Stimulated activated effector memory CD8-positive, alpha-beta T cell treated with anti-CD3 and anti-CD28 coated beads, Interleukin-12 subunit alpha, Interleukin-12 subunit beta, amount 100 ng/mL, for 72 hours (primary cell): ENCODE results near the gene VEZT.
"Not testable (repeated sequence)": the region's sequence is repeated elsewhere in the genome, so short reads cannot be mapped to it uniquely, and the experiment has no call there.

Source experiments
- ATAC-seq: fragments of 150-1000 bp; cut with Tn5 transposase; 2 replicates; pipeline ENCODE4 v1.10.0; 2021
- DNase-seq, 2 donors: peaks; one replicate each; pipeline ENCODE4 v3.0.0; 2021 to 2022; ENCODE audit warnings: low spot score in 2 of 2
- H3K27ac Mint-ChIP-seq: one replicate; pipeline ENCODE4 v1.8.0; 2022; ENCODE audit warnings: mild to moderate bottlenecking, mixed read lengths
- H3K36me3 Mint-ChIP-seq: one replicate; pipeline ENCODE4 v1.8.0; 2022; ENCODE audit warnings: mild to moderate bottlenecking, mixed read lengths
- H3K4me1 Mint-ChIP-seq: one replicate; pipeline ENCODE4 v1.8.0; 2022; ENCODE audit warnings: mixed read lengths
- H3K4me3 Mint-ChIP-seq: one replicate; pipeline ENCODE4 v1.8.0; 2022; ENCODE audit warnings: mild to moderate bottlenecking, mixed read lengths
- H3K9me3 Mint-ChIP-seq: one replicate; pipeline ENCODE4 v1.8.0; 2022; ENCODE audit warnings: mixed read lengths

Gene VEZT

GRCh38 chr12:95286713-95287112 lies 69.1 kb downstream of the VEZT start:
- Mint-ChIP-seq H3K27ac (no peak overlapping the region), H3K36me3 (peaks cover 79% of the 10 kb centered on the region), H3K4me3 (no peak overlapping the region), H3K9me3 (no peaks in the 10 kb centered on the region), H3K4me1 (no peaks in the 10 kb centered on the region)
- DNase-seq (no peak), ATAC-seq (no peak)

- no peak for ATAC-seq
- no peak for DNase-seq
- Mint-ChIP-seq H3K36me3 (peaks cover 69% of the 10 kb centered on the region), H3K4me3 (no peak overlapping the region), H3K4me1 (no peaks in the 10 kb centered on the region), H3K27ac (no peak overlapping the region), H3K9me3 (no peaks in the 10 kb centered on the region)
Measured at GRCh38 chr12:95291501-95291900, 73.9 kb downstream of the VEZT start.

GRCh38 chr12:95298916-95299315 lies 81.3 kb downstream of the VEZT start:
- DNase-seq: no peak
- no peak overlapping the region for H3K4me3 Mint-ChIP-seq
- ATAC-seq: no peak
- peaks cover 84% of the 10 kb centered on the region for H3K36me3 Mint-ChIP-seq
- H3K4me1 Mint-ChIP-seq: no peaks in the 10 kb centered on the region
- H3K27ac Mint-ChIP-seq: no peak overlapping the region
- no peaks in the 10 kb centered on the region for H3K9me3 Mint-ChIP-seq

- H3K4me3 Mint-ChIP-seq: no peak overlapping the region
- H3K4me1 Mint-ChIP-seq: no peaks in the 10 kb centered on the region
- no peak overlapping the region for H3K27ac Mint-ChIP-seq
- peaks cover 77% of the 10 kb centered on the region for H3K36me3 Mint-ChIP-seq
- no peak for DNase-seq
- no peaks in the 10 kb centered on the region for H3K9me3 Mint-ChIP-seq
- no peak for ATAC-seq
Measured at GRCh38 chr12:95300286-95300685, 82.7 kb downstream of the VEZT start.

- Mint-ChIP-seq H3K4me1 (no peaks in the 10 kb centered on the region), H3K4me3 (no peak overlapping the region), H3K9me3 (no peaks in the 10 kb centered on the region), H3K27ac (no peak overlapping the region), H3K36me3 (peaks cover 56% of the 10 kb centered on the region)
- ATAC-seq: no peak
- no peak for DNase-seq
Measured at GRCh38 chr12:95303476-95303875, 85.9 kb downstream of the VEZT start.

GRCh38 chr12:95304673-95305198 lies 87.1 kb downstream of the VEZT start:
- ATAC-seq (no peak), DNase-seq (no peak)
- Mint-ChIP-seq H3K9me3 (no peaks in the 10 kb centered on the region), H3K4me3 (no peak overlapping the region), H3K36me3 (peaks cover 45% of the 10 kb centered on the region), H3K4me1 (no peaks in the 10 kb centered on the region), H3K27ac (no peak overlapping the region)

- no peak overlapping the region for H3K4me3 Mint-ChIP-seq
- no peaks in the 10 kb centered on the region for H3K36me3 Mint-ChIP-seq
- ATAC-seq (no peak), DNase-seq (no peak)
- no peaks in the 10 kb centered on the region for H3K9me3 Mint-ChIP-seq
- H3K27ac Mint-ChIP-seq: no peak overlapping the region
- H3K4me1 Mint-ChIP-seq: no peaks in the 10 kb centered on the region
Measured at GRCh38 chr12:95312656-95313055, 95.0 kb downstream of the VEZT start.

- DNase-seq, H3K4me1 Mint-ChIP-seq, ATAC-seq, H3K36me3 Mint-ChIP-seq, H3K27ac Mint-ChIP-seq, H3K4me3 Mint-ChIP-seq, H3K9me3 Mint-ChIP-seq: not testable (repeated sequence)
Measured at GRCh38 chr12:95314756-95315155, 97.1 kb downstream of the VEZT start.

GRCh38 chr12:95316798-95317197 lies 99.2 kb downstream of the VEZT start:
- ATAC-seq: no peak
- no peak overlapping the region for H3K4me3 Mint-ChIP-seq
- no peaks in the 10 kb centered on the region for H3K9me3 Mint-ChIP-seq
- H3K27ac Mint-ChIP-seq: no peak overlapping the region
- no peaks in the 10 kb centered on the region for H3K4me1 Mint-ChIP-seq
- no peaks in the 10 kb centered on the region for H3K36me3 Mint-ChIP-seq
- no peak for DNase-seq

- H3K27ac Mint-ChIP-seq: no peak overlapping the region
- no peak for DNase-seq
Measured at GRCh38 chr12:95318071-95318545, 100.5 kb downstream of the VEZT start.

GRCh38 chr12:95319694-95320331 lies 102.2 kb downstream of the VEZT start:
- H3K9me3 Mint-ChIP-seq: no peaks in the 10 kb centered on the region
- no peak overlapping the region for H3K4me3 Mint-ChIP-seq
- no peak for ATAC-seq
- H3K36me3 Mint-ChIP-seq: no peaks in the 10 kb centered on the region
- no peak overlapping the region for H3K27ac Mint-ChIP-seq
- no peaks in the 10 kb centered on the region for H3K4me1 Mint-ChIP-seq
- DNase-seq: no peak

More at GRCh38 chr12:95318071-95318545, 100.5 kb downstream of the VEZT start:
- Mint-ChIP-seq H3K36me3 (no peaks in the 10 kb centered on the region), H3K4me3 (no peak overlapping the region), H3K9me3 (no peaks in the 10 kb centered on the region), H3K4me1 (no peaks in the 10 kb centered on the region)
- no peak for ATAC-seq

- H3K4me1 Mint-ChIP-seq: no peaks in the 10 kb centered on the region
- H3K36me3 Mint-ChIP-seq: no peaks in the 10 kb centered on the region
- no peaks in the 10 kb centered on the region for H3K9me3 Mint-ChIP-seq
- DNase-seq: no peak
- no peak for ATAC-seq
- no peak overlapping the region for H3K4me3 Mint-ChIP-seq
- H3K27ac Mint-ChIP-seq: no peak overlapping the region
Measured at GRCh38 chr12:95321516-95322246, 104.1 kb downstream of the VEZT start.

GRCh38 chr12:95322326-95322725 lies 104.7 kb downstream of the VEZT start:
- no peaks in the 10 kb centered on the region for H3K9me3 Mint-ChIP-seq
- DNase-seq (no peak), ATAC-seq (no peak)
- H3K4me1 Mint-ChIP-seq: no peaks in the 10 kb centered on the region
- H3K4me3 Mint-ChIP-seq: no peak overlapping the region
- no peak overlapping the region for H3K27ac Mint-ChIP-seq
- no peaks in the 10 kb centered on the region for H3K36me3 Mint-ChIP-seq

GRCh38 chr12:95323212-95323611 lies 105.6 kb downstream of the VEZT start:
- Mint-ChIP-seq H3K9me3 (no peaks in the 10 kb centered on the region), H3K36me3 (no peaks in the 10 kb centered on the region), H3K27ac (no peak overlapping the region), H3K4me3 (no peak overlapping the region), H3K4me1 (no peaks in the 10 kb centered on the region)
- ATAC-seq: no peak
- DNase-seq: no peak

GRCh38 chr12:95324246-95324645 lies 106.6 kb downstream of the VEZT start:
- not testable (repeated sequence) for ATAC-seq, H3K36me3 Mint-ChIP-seq, H3K27ac Mint-ChIP-seq, DNase-seq, H3K4me1 Mint-ChIP-seq, H3K9me3 Mint-ChIP-seq, H3K4me3 Mint-ChIP-seq

- H3K4me1 Mint-ChIP-seq: no peaks in the 10 kb centered on the region
- no peak for DNase-seq
- H3K36me3 Mint-ChIP-seq: no peaks in the 10 kb centered on the region
- H3K27ac Mint-ChIP-seq: no peak overlapping the region
- no peak overlapping the region for H3K4me3 Mint-ChIP-seq
- H3K9me3 Mint-ChIP-seq: no peaks in the 10 kb centered on the region
- no peak for ATAC-seq
Measured at GRCh38 chr12:95325501-95325900, 107.9 kb downstream of the VEZT start.
